Adrenal gland (tissue), 5 donors: ENCODE data around the gene ERRFI1.

Experiments used
- CTCF ChIP-seq, 6 experiments: fragments of 450-650 bp in 4 of 6; fragments of 200-600 bp in 2 of 6; sonication (generic) in 1 of 6; IDR thresholded peaks; 1 replicate in 5 of 6; 2 replicates in 1 of 6; pipeline versions ENCODE4 v1.5.1 to v1.8.0; 2016 to 2021; ENCODE audit warnings: antibody characterized with exemption in 6 of 6, mild to moderate bottlenecking in 2 of 6, moderate library complexity in 1 of 6
- POLR2A ChIP-seq, 2 donors: fragments of 450-650 bp; IDR thresholded peaks; one replicate each; pipeline ENCODE4 v1.6.1; 2017; ENCODE audit warnings: antibody characterized with exemption in 2 of 2, mild to moderate bottlenecking in 2 of 2, moderate library complexity in 1 of 2
- donor health status: DM: no; HTN: no; CAD: no.

DNA sequence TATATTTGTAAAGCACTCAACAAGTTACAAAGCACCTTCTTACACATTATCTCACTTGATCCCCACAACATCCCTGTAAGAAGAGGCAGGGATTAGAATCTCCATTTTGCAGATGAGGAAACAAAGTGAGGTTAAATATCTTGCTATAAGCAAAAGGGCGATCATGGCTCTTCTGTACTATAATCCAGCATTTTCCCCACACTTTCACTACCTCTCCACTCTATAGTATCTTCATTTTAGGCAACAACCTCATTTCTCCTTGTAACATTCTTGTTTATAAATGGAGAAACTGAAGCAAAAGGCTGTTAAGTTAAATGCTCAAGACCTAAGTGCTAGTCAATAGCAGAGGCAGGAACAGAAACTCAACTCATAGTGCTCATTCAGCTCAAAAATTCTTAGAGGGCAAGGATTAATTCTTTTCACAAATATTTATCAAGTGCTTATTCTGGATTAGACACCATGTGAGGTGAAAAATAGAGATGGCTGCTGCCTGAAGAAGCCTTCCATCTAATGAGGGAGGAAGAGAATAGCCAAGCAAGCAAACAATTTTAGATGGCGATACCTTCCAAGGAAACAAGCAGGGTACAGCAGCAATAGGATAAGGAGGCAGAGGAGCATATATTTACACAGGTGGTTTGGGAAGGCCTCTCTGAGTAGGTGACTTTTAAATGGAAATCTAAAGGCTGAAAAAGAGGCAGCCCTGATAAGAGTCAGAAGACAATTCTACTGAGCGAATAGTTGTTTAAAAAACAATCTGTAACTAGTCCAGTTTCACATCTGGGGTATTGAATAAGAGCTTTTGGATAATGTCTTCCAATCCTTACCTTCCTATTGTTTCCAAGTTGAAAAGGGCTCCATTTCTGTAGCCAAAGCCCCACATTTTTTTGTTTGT lies 3.5 kb downstream of the ERRFI1 start:
- TF ChIP-seq CTCF (IDR thresholded peaks at IDR 0.05): no peak
- TF ChIP-seq POLR2A (IDR thresholded peaks at IDR 0.05): no peak
